Pancreas (tissue), 10 donors: ENCODE data around the gene KATNA1. TPM values are rescaled to one million over a fixed set of nuclear protein-coding genes. Genes with fewer than 3 reads are reported as not detected.
A peak's percentile ranks its signal among the peaks of the same experiment; 100 is the strongest.

ENCODE experiments used
- ATAC-seq, 4 donors: fragments of 200-7000 bp; cut with Tn5 transposase; one replicate each; pipeline versions ENCODE4 v1.8.0 to v1.9.1; 2020; ENCODE audit warnings: mild to moderate bottlenecking in 4 of 4, moderate library complexity in 4 of 4
- DNase-seq, 6 donors: peaks; one replicate each; pipeline ENCODE4 v3.0.0-alpha.2; 2020
- FAIRE-seq: peaks from 2 replicates; lab custom pipeline; 2012; peaks lifted over from hg19 to GRCh38; lab: Jason Lieb, UNC
- H3K27ac ChIP-seq, 4 donors: fragments of 200-600 bp; sonication (generic); 1 replicate in 3 of 4; 2 replicates in 1 of 4; pipeline versions ENCODE4 v1.5.0 to v1.8.0; 2020
- H3K27me3 ChIP-seq, 4 donors: fragments of 200-600 bp; one replicate each; pipeline ENCODE4 v1.8.0; 2021
- H3K36me3 ChIP-seq, 3 donors: fragments of 200-600 bp; sonication (generic) in 1 of 3; one replicate each; pipeline versions ENCODE4 v1.5.0 to v1.8.0; 2020 to 2021
- H3K4me1 ChIP-seq, 3 donors: fragments of 200-600 bp; one replicate each; pipeline ENCODE4 v1.8.0; 2021
- H3K4me3 ChIP-seq, 4 donors: fragments of 200-600 bp; sonication (generic) in 2 of 4; one replicate each; pipeline versions ENCODE4 v1.5.0 to v1.8.0; 2020 to 2021
- H3K9me3 ChIP-seq, 4 donors: fragments of 200-600 bp; one replicate each; pipeline ENCODE4 v1.8.0; 2021
- WGBS, 2 donors: extraction: QIAGEN DNeasy Blood & Tissue Kit; methylation state at CpG; one replicate each; pipeline ENCODE4 v1.1.7; 2013; 5-methylcytosine and 5-hydroxymethylcytosine counted together
- intact Hi-C, 3 donors: fragments of 100-400 bp; cut with DNase I; formaldehyde crosslinking; loops; one replicate each; pipeline versions ENCODE4 v1.11.1 to v1.14.2; 2022
- polyA plus RNA-seq, 2 donors: library from polyadenylated mRNA; stranded (reverse); fragments of 200-250 nt; gene quantifications; one replicate each; pipeline ENCODE4 v1.2.3, GENCODE V29; 2013
- total RNA-seq, 6 donors: library from RNA; stranded (reverse); fragmentation: NEBNext Ultra II Directional in 4 of 6; extraction: Animal tissue kit (Norgen Biotek cat#: 25700) in 4 of 6; gene quantifications; one replicate each; pipeline versions ENCODE4 v1.2.1 to v1.2.4, GENCODE V29; 2021 to 2023
- TF ChIP-seq, protein P1 (sequence below), 4 donors: fragments of 200-600 bp; sonication (generic) in 3 of 4; IDR thresholded peaks; one replicate each; pipeline versions ENCODE4 v1.5.0 to v1.8.0; 2021; ENCODE audit warnings: antibody characterized with exemption in 4 of 4
- donor health status: healthy with polysubstance abuse.
- donor health status: DM: no; HTN: no; CAD: no; lungs with moderate emphysema.
- donor health status: DM: no; HTN: no; CAD: no.
- donor health status: control.
- donor health status: control.
- donor health status: Bipolar disorder and iron deficiency.
- donor health status: DM: yes; HTN: yes; CAD: no.
- donor health status: DM: no; HTN: no; CAD: no.
- donor health status: DM: no; HTN: no; CAD: no.
- donor health status: DM: yes; HTN: yes; CAD: no.

The KATNA1 gene
- total and polyA plus RNA-seq, 8 donors = 3.5 to 7.7 (median 4.8) TPM

DNA sequence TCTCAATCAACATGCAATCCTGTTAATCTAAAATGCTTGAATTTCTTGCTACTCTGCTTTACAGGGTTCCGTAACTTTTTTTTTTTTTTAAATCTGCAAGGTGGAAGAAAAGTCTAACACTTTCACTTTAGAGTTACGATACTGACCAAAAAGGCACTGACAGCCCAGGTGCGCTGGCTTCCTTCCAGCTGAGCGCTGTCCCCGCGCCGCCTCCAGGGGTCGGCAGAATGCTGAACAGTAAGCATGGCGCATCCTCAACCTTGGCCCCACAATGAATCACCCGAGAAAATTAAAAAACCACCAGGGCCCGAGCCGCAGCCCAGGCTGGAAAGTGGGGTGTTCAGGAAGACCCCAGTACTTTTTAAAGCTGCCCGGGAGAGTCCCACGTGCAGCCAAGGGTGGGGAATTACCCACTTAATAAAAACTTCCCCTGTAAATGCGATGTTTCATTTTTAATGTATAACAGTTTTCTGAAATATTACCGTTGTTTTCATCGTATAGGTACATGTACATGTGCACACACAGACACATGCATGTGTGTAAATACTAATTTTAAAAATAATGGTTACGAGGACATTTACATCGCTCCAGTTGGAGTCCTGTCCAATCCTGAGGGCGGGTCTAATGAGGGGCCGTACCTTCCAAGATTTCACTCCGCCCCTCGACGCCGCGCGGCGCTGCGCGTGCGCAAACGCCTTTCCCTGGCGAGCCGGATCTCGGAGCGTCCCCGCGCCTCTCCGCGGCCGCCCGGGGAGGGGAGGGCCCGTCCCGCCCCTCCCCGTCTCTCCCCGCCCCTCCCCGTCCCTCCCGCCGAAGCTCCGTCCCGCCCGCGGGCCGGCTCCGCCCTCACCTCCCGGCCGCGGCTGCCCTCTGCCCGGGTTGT, 82.7 kb downstream of the KATNA1 start, which contains the start of gene GINM1:
Gene GINM1 (plus strand): TSS at position 849 of the 883 bp plus-strand sequence. CDS start 40 bp downstream, outside the sequence.
- 0 to 1% methylated on average over 35 to 55 of the region's 59 CpGs for WGBS, 2 donors
- H3K27me3 ChIP-seq = no peaks in the 10 kb centered on the region
- peaks cover 0 to 6% (median 0%) of the 10 kb centered on the region in 3 donors for H3K4me1 ChIP-seq
- TF ChIP-seq, protein P1, sequence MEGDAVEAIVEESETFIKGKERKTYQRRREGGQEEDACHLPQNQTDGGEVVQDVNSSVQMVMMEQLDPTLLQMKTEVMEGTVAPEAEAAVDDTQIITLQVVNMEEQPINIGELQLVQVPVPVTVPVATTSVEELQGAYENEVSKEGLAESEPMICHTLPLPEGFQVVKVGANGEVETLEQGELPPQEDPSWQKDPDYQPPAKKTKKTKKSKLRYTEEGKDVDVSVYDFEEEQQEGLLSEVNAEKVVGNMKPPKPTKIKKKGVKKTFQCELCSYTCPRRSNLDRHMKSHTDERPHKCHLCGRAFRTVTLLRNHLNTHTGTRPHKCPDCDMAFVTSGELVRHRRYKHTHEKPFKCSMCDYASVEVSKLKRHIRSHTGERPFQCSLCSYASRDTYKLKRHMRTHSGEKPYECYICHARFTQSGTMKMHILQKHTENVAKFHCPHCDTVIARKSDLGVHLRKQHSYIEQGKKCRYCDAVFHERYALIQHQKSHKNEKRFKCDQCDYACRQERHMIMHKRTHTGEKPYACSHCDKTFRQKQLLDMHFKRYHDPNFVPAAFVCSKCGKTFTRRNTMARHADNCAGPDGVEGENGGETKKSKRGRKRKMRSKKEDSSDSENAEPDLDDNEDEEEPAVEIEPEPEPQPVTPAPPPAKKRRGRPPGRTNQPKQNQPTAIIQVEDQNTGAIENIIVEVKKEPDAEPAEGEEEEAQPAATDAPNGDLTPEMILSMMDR (IDR thresholded peaks at IDR 0.05) = peak; percentile 15 to 50 (median 34)
- H3K9me3 ChIP-seq = no peaks in the 10 kb centered on the region
- no peaks in the 10 kb centered on the region for H3K36me3 ChIP-seq
- peak within 1 kb of the TSS; percentile 61 to 96 (median 87) for H3K4me3 ChIP-seq
- intact Hi-C loops = no loop called here
- FAIRE-seq = no peak
- DNase-seq = peak; percentile 93 to 99 (median 97)
- H3K27ac ChIP-seq = peak within 1 kb of the TSS; percentile 85 to 97 (median 92)
- peak; percentile 90 to 96 (median 93) for ATAC-seq

DNA sequence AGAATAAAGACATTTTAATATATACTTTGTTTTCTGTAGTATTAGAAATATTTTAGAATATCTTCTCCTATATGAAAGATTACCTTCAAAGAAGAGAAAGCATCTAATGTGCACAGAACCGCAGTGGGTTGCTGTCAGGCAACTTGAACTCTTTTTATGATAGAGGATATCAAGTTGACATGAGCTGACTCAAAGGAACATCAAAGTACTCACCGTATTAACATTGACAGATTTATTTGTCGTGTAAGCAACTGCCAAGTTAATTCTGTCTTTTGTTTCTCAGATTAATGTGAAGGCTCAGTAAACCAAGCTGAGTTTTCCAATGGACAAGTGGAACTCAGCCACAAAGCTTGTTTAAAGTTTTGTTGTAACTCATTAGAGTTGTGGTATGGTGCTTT, 84.6 kb downstream of the KATNA1 start:
- WGBS, 2 donors = 43% methylated on average over 3 of the region's 3 CpGs
- no peak for FAIRE-seq

DNA sequence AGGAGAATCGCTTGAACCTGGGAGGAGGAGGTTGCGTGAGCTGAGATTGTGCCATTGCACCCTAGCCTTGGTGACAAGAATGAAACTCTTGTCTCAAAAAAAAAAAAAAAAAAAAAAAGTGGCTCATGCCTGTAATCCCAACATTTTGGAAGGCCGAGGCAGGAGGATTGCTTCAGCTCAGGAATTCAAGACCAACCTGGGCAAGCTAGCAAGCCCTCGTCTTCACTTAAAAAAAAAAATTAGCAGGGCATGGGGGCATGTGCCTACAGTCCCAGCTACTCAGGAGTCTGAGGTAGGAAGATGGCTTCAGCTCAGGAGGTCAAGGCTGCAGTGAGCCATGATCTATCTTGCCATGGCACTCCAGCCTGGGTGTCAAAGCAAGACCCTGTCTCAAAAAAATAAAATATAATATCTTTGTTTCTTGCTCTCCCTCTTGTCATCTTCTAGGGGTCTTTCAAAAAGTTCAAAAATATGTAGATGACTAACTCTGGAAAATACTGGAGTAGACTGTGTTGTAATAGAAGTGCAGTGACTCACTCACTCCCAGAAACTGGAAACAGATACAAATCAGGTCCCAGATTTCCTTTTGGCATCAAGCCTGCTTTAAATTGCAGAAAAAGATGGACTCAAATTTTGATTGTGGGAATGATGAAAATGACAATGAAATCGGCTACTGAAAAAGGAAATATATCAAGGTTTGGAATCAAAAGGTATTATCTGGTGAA, 85.1 kb downstream of the KATNA1 start:
- WGBS, 2 donors = 73 to 86% methylated on average over 5 of the region's 5 CpGs
- Histone ChIP-seq H3K4me1 (peaks cover 0 to 6% (median 0%) of the 10 kb centered on the region in 3 donors), H3K27ac (no peak overlapping the region), H3K36me3 (no peaks in the 10 kb centered on the region), H3K27me3 (no peaks in the 10 kb centered on the region), H3K9me3 (no peaks in the 10 kb centered on the region), H3K4me3 (no peak overlapping the region)
- intact Hi-C loops = no loop called here
- no peak for FAIRE-seq
- TF ChIP-seq, protein P1 (IDR thresholded peaks at IDR 0.05) = no peak
- DNase-seq = no peak
- no peak for ATAC-seq

More for the DNA sequence above, 84.6 kb downstream of the KATNA1 start:
- H3K4me3 ChIP-seq = no peak overlapping the region
- ATAC-seq (no peak), DNase-seq (no peak)
- intact Hi-C loops = no loop called here
- TF ChIP-seq, protein P1 (IDR thresholded peaks at IDR 0.05) = no peak
- no peaks in the 10 kb centered on the region for H3K27me3 ChIP-seq
- no peak overlapping the region for H3K27ac ChIP-seq
- H3K9me3 ChIP-seq = no peaks in the 10 kb centered on the region
- H3K36me3 ChIP-seq = no peaks in the 10 kb centered on the region
- H3K4me1 ChIP-seq = peaks cover 0 to 6% (median 0%) of the 10 kb centered on the region in 3 donors

GRCh38 chr6:149560736-149561135, 87.8 kb downstream of the KATNA1 start:
- intact Hi-C loops = no loop called here
- no peak for ATAC-seq
- no peak for DNase-seq

More at GRCh38 chr6:149560736-149561135, 87.8 kb downstream of the KATNA1 start:
- H3K36me3 ChIP-seq = no peaks in the 10 kb centered on the region
- H3K27me3 ChIP-seq = no peaks in the 10 kb centered on the region
- no peak overlapping the region for H3K27ac ChIP-seq
- H3K4me1 ChIP-seq = no peaks in the 10 kb centered on the region
- no peak for FAIRE-seq
- H3K4me3 ChIP-seq = no peak overlapping the region
- TF ChIP-seq, protein P1 (IDR thresholded peaks at IDR 0.05) = peak in 2 of 4 donors; percentile 21 to 31
- WGBS, 2 donors = 57 to 58% methylated on average over 3 of the region's 3 CpGs
- H3K9me3 ChIP-seq = no peaks in the 10 kb centered on the region
